Astrocyte (in vitro differentiated cells and primary cell): ENCODE results near the gene SEMA3A. TPM values are rescaled to one million over a fixed set of nuclear protein-coding genes. Genes with fewer than 3 reads are reported as not detected.

Source experiments
- DNase-seq: peaks from one replicate; pipeline ENCODE4 v3.0.0-alpha.2; 2010; ENCODE audit warnings: low read depth
- FAIRE-seq: peaks from 2 replicates; lab custom pipeline; 2011; peaks lifted over from hg19 to GRCh38; lab: Jason Lieb, UNC
- H2AFZ ChIP-seq: 2 replicates; pipeline ENCODE4 v1.6.0; 2012; ENCODE audit warnings: low read depth, low read length, inconsistent platforms
- H3K27ac ChIP-seq: 2 replicates; pipeline ENCODE4 v1.5.1; 2011; ENCODE audit warnings: low read depth, low read length, inconsistent platforms
- H3K27me3 ChIP-seq: 2 replicates; pipeline ENCODE4 v1.6.0; 2011; ENCODE audit warnings: low read length, inconsistent platforms; ENCODE audit not compliant: insufficient read depth
- H3K36me3 ChIP-seq: 2 replicates; pipeline ENCODE4 v1.5.1; 2011; ENCODE audit warnings: low read length, inconsistent platforms; ENCODE audit not compliant: insufficient read depth
- H3K4me1 ChIP-seq: 2 replicates; pipeline ENCODE4 v1.5.1; 2011; ENCODE audit warnings: low read length, inconsistent platforms; ENCODE audit not compliant: insufficient read depth
- H3K4me2 ChIP-seq: 2 replicates; pipeline ENCODE4 v1.6.0; 2012; ENCODE audit warnings: low read length, inconsistent platforms
- H3K4me3 ChIP-seq: 2 replicates; pipeline ENCODE4 v1.5.1; 2011; ENCODE audit warnings: low read depth, mild to moderate bottlenecking, low read length, inconsistent platforms; ENCODE audit not compliant: insufficient read depth
- H3K79me2 ChIP-seq: 2 replicates; pipeline ENCODE4 v1.6.0; 2012; ENCODE audit warnings: mild to moderate bottlenecking, low read length, inconsistent platforms; ENCODE audit not compliant: insufficient read depth
- H3K9ac ChIP-seq: 2 replicates; pipeline ENCODE4 v1.6.0; 2012; ENCODE audit warnings: mild to moderate bottlenecking, low read length, inconsistent platforms
- H3K9me3 ChIP-seq: 2 replicates; pipeline ENCODE4 v1.5.1; 2012; ENCODE audit warnings: low read depth, mild to moderate bottlenecking, low read length, inconsistent platforms; ENCODE audit not compliant: insufficient read depth
- H4K20me1 ChIP-seq: 2 replicates; pipeline ENCODE4 v1.6.0; 2012; ENCODE audit warnings: low read length, inconsistent platforms; ENCODE audit not compliant: insufficient read depth
- H3K27ac Mint-ChIP-seq: one replicate; pipeline ENCODE4 v1.8.0; 2021; ENCODE audit warnings: mild to moderate bottlenecking, mixed read lengths; ENCODE audit not compliant: unreplicated experiment
- H3K27me3 Mint-ChIP-seq: one replicate; pipeline ENCODE4 v1.8.0; 2021; ENCODE audit warnings: low read depth, mixed read lengths; ENCODE audit not compliant: unreplicated experiment
- H3K36me3 Mint-ChIP-seq: one replicate; pipeline ENCODE4 v1.8.0; 2021; ENCODE audit warnings: low read depth, mixed read lengths; ENCODE audit not compliant: unreplicated experiment
- H3K4me1 Mint-ChIP-seq: one replicate; pipeline ENCODE4 v1.8.0; 2021; ENCODE audit warnings: low read depth, mixed read lengths; ENCODE audit not compliant: unreplicated experiment
- H3K4me3 Mint-ChIP-seq: one replicate; pipeline ENCODE4 v1.8.0; 2021; ENCODE audit warnings: mild to moderate bottlenecking, moderate library complexity, mixed read lengths; ENCODE audit not compliant: unreplicated experiment
- H3K9me3 Mint-ChIP-seq: one replicate; pipeline ENCODE4 v1.8.0; 2021; ENCODE audit warnings: mild to moderate bottlenecking, mixed read lengths; ENCODE audit not compliant: unreplicated experiment
- CTCF ChIP-seq: IDR thresholded peaks from 2 replicates; pipeline ENCODE4 v1.5.1; 2011; ENCODE audit warnings: low read depth, mild to moderate bottlenecking, inconsistent platforms, low read length, moderate library complexity; ENCODE audit not compliant: insufficient read depth
- EZH2 ChIP-seq: IDR thresholded peaks from 2 replicates; pipeline ENCODE4 v1.6.1; 2012; ENCODE audit warnings: mild to moderate bottlenecking, low read length, inconsistent platforms; ENCODE audit not compliant: insufficient read depth
- total RNA-seq: library from RNA; stranded (reverse); gene quantifications from 2 replicates; pipeline ENCODE4 v1.2.1, GENCODE V29; 2021

The SEMA3A gene
- total RNA-seq, 1 donor from 2014 or later, result 31.3 TPM

GRCh38 chr7:84047085-84047484 is 147.5 kb downstream of the SEMA3A start:
- H3K4me2 ChIP-seq, result no peak overlapping the region
- H3K36me3 ChIP-seq, result no peaks in the 10 kb centered on the region
- no peak overlapping the region for H3K4me3 Mint-ChIP-seq
- TF ChIP-seq CTCF (no peak), EZH2 (no peak)
- H3K36me3 Mint-ChIP-seq, result no peaks in the 10 kb centered on the region
- no peak overlapping the region for H3K27ac ChIP-seq
- no peak overlapping the region for H3K27ac Mint-ChIP-seq
- no peak for DNase-seq
- peaks cover 16% of the 10 kb centered on the region for H3K4me1 Mint-ChIP-seq
- no peak overlapping the region for H2AFZ ChIP-seq
- H3K4me1 ChIP-seq, result peaks cover under 1% of the 10 kb centered on the region
- H3K9me3 ChIP-seq, result no peaks in the 10 kb centered on the region
- no peaks in the 10 kb centered on the region for H3K27me3 ChIP-seq
- H3K79me2 ChIP-seq, result no peaks in the 10 kb centered on the region
- H3K27me3 Mint-ChIP-seq, result no peaks in the 10 kb centered on the region
- no peak for FAIRE-seq
- H3K9ac ChIP-seq, result no peak overlapping the region
- H4K20me1 ChIP-seq, result no peaks in the 10 kb centered on the region
- no peak overlapping the region for H3K4me3 ChIP-seq
- no peaks in the 10 kb centered on the region for H3K9me3 Mint-ChIP-seq

- peaks cover 7% of the 10 kb centered on the region for H3K4me1 ChIP-seq
- no peaks in the 10 kb centered on the region for H3K36me3 ChIP-seq
- H3K4me2 ChIP-seq, result no peak overlapping the region
- Mint-ChIP-seq H3K4me1 (peaks cover 21% of the 10 kb centered on the region), H3K9me3 (no peaks in the 10 kb centered on the region), H3K36me3 (no peaks in the 10 kb centered on the region), H3K27ac (no peak overlapping the region), H3K27me3 (no peaks in the 10 kb centered on the region), H3K4me3 (no peak overlapping the region)
- DNase-seq, result no peak
- no peak overlapping the region for H3K4me3 ChIP-seq
- H4K20me1 ChIP-seq, result no peaks in the 10 kb centered on the region
- no peak overlapping the region for H2AFZ ChIP-seq
- H3K9ac ChIP-seq, result no peak overlapping the region
- H3K27ac ChIP-seq, result no peak overlapping the region
- TF ChIP-seq EZH2, result no peak
- no peak for TF ChIP-seq CTCF
- H3K9me3 ChIP-seq, result no peaks in the 10 kb centered on the region
- H3K27me3 ChIP-seq, result no peaks in the 10 kb centered on the region
- no peaks in the 10 kb centered on the region for H3K79me2 ChIP-seq
- no peak for FAIRE-seq
Observed at GRCh38 chr7:84044834-84045233, 149.8 kb downstream of the SEMA3A start.

GRCh38 chr7:84043661-84044191 is 150.9 kb downstream of the SEMA3A start:
- Mint-ChIP-seq H3K27me3 (no peaks in the 10 kb centered on the region), H3K27ac (no peak overlapping the region), H3K4me1 (peaks cover 21% of the 10 kb centered on the region), H3K4me3 (no peak overlapping the region), H3K36me3 (no peaks in the 10 kb centered on the region), H3K9me3 (no peaks in the 10 kb centered on the region)
- H3K27me3 ChIP-seq, result no peaks in the 10 kb centered on the region
- H3K79me2 ChIP-seq, result no peaks in the 10 kb centered on the region
- TF ChIP-seq CTCF, result no peak
- TF ChIP-seq EZH2, result no peak
- H3K4me3 ChIP-seq, result no peak overlapping the region
- no peak overlapping the region for H3K4me2 ChIP-seq
- H3K27ac ChIP-seq, result no peak overlapping the region
- no peaks in the 10 kb centered on the region for H4K20me1 ChIP-seq
- H3K36me3 ChIP-seq, result no peaks in the 10 kb centered on the region
- DNase-seq, result no peak
- H2AFZ ChIP-seq, result no peak overlapping the region
- no peak overlapping the region for H3K9ac ChIP-seq
- peaks cover 7% of the 10 kb centered on the region for H3K4me1 ChIP-seq
- no peaks in the 10 kb centered on the region for H3K9me3 ChIP-seq
- no peak for FAIRE-seq
